IMR-90 (cell line): ENCODE data around the gene KRT76. TPM values are rescaled to one million over a fixed set of nuclear protein-coding genes. Genes with fewer than 3 reads are reported as not detected.

Experiments
- ATAC-seq: fragments of 200-7000 bp; cut with Tn5 transposase; 2 replicates; pipeline ENCODE4 v1.9.1; 2020; ENCODE audit warnings: low read depth, mild to moderate bottlenecking, moderate library complexity
- BruUV-seq: library from RNA; stranded (reverse); fragments of 400-500 nt; replicated peaks from 2 replicates; lab custom pipeline; 2021; lab: Mats Ljungman, UMichigan
- CTCF ChIA-PET: fragments of 300-600 bp; formaldehyde crosslinking; extraction: SDS; loops from one replicate; lab custom pipeline; 2021; ENCODE audit warnings: antibody characterized with exemption; lab: Yijun Ruan, JAX
- POLR2A ChIA-PET: fragments of 300-600 bp; sonication (Branson Sonifier 250); formaldehyde crosslinking; loops from one replicate; lab custom pipeline; 2022; ENCODE audit warnings: antibody characterized with exemption; ENCODE audit not compliant: unreplicated experiment; lab: Charles Lee
- DNase-seq: peaks from one replicate; pipeline ENCODE4 v3.0.0; 2013
- H2AFZ ChIP-seq: replicated peaks from 2 replicates; pipeline ENCODE3; 2013; ENCODE audit warnings: low read length, mild to moderate bottlenecking; ENCODE audit not compliant: poor library complexity
- H2AK5ac ChIP-seq: 2 replicates; pipeline ENCODE4 v1.6.1; 2013; ENCODE audit warnings: low read depth, low read length, inconsistent platforms
- H2AK9ac ChIP-seq: replicated peaks from 2 replicates; pipeline ENCODE3; 2013; ENCODE audit warnings: mild to moderate bottlenecking, low read depth, low read length, moderate library complexity; ENCODE audit not compliant: poor library complexity
- H2BK120ac ChIP-seq: 2 replicates; pipeline ENCODE4 v1.6.1; 2013; ENCODE audit warnings: low read depth, low read length, inconsistent platforms
- H2BK15ac ChIP-seq: 3 replicates; pipeline ENCODE4 v1.6.1; 2013; ENCODE audit warnings: low read depth, low read length, inconsistent platforms
- H2BK20ac ChIP-seq: 2 replicates; pipeline ENCODE4 v1.6.1; 2013; ENCODE audit warnings: low read depth, mild to moderate bottlenecking, inconsistent platforms, low read length, moderate library complexity
- H2BK5ac ChIP-seq: 2 replicates; pipeline ENCODE4 v1.6.1; 2013; ENCODE audit warnings: mild to moderate bottlenecking, low read depth, low read length, inconsistent platforms; ENCODE audit not compliant: poor library complexity, severe bottlenecking
- H3K14ac ChIP-seq: replicated peaks from 2 replicates; pipeline ENCODE4 v1.6.1; 2013; ENCODE audit warnings: low read depth, low read length, inconsistent platforms
- H3K18ac ChIP-seq: 2 replicates; pipeline ENCODE4 v1.6.1; 2013; ENCODE audit warnings: low read depth, low read length, control low read depth
- H3K23ac ChIP-seq: 2 replicates; pipeline ENCODE4 v1.6.1; 2013; ENCODE audit warnings: low read depth, low read length, inconsistent platforms
- H3K27ac ChIP-seq: 2 replicates; pipeline ENCODE4 v1.5.1; 2013; ENCODE audit warnings: mild to moderate bottlenecking, control low read depth, low read length; ENCODE audit not compliant: insufficient read depth
- H3K27me3 ChIP-seq: 2 replicates; pipeline ENCODE4 v1.6.1; 2013; ENCODE audit warnings: low read length; ENCODE audit not compliant: control insufficient read depth, insufficient read depth
- H3K36me3 ChIP-seq: 2 replicates; pipeline ENCODE4 v1.6.1; 2013; ENCODE audit warnings: low read length, mixed read lengths; ENCODE audit not compliant: control insufficient read depth, insufficient read depth
- H3K4ac ChIP-seq: 2 replicates; pipeline ENCODE4 v1.6.1; 2013; ENCODE audit warnings: low read depth, low read length, inconsistent platforms
- H3K4me1 ChIP-seq: 2 replicates; pipeline ENCODE4 v1.6.1; 2013; ENCODE audit warnings: low read length, mixed read lengths; ENCODE audit not compliant: control insufficient read depth, insufficient read depth
- H3K4me2 ChIP-seq: 2 replicates; pipeline ENCODE4 v1.6.1; 2013; ENCODE audit warnings: low read depth, mild to moderate bottlenecking, control low read depth, low read length, moderate library complexity
- H3K4me3 ChIP-seq: 2 replicates; pipeline ENCODE4 v1.5.1; 2013; ENCODE audit warnings: low read depth, mild to moderate bottlenecking, control low read depth, low read length, moderate library complexity; ENCODE audit not compliant: insufficient read depth
- H3K56ac ChIP-seq: 2 replicates; pipeline ENCODE4 v1.6.1; 2013; ENCODE audit warnings: low read length, inconsistent platforms; ENCODE audit not compliant: insufficient read depth; ENCODE audit errors: extremely low read depth
- H3K79me1 ChIP-seq, 2 experiments: 2 replicates each; pipeline ENCODE4 v1.6.1; 2013; ENCODE audit warnings: low read length in 2 of 2, inconsistent platforms in 1 of 2, low read depth in 1 of 2
- H3K9ac ChIP-seq: 2 replicates; pipeline ENCODE4 v1.6.1; 2013; ENCODE audit warnings: low read depth, low read length, control low read depth
- H3K9me1 ChIP-seq: 2 replicates; pipeline ENCODE4 v1.6.1; 2013; ENCODE audit warnings: low read length, inconsistent platforms; ENCODE audit not compliant: insufficient read depth
- H3K9me3 ChIP-seq: 2 replicates; pipeline ENCODE4 v1.6.1; 2013; ENCODE audit warnings: low read length; ENCODE audit not compliant: control insufficient read depth, insufficient read depth
- H4K20me1 ChIP-seq: 2 replicates; pipeline ENCODE4 v1.6.1; 2013; ENCODE audit warnings: low read length, inconsistent platforms; ENCODE audit not compliant: insufficient read depth
- H4K5ac ChIP-seq: 2 replicates; pipeline ENCODE4 v1.6.1; 2013; ENCODE audit warnings: mild to moderate bottlenecking, low read depth, low read length, control low read depth
- H4K8ac ChIP-seq, 2 experiments: 2 replicates each; pipeline ENCODE4 v1.6.1; 2013; ENCODE audit warnings: low read depth in 2 of 2, low read length in 2 of 2, control low read depth in 1 of 2, inconsistent platforms in 1 of 2
- H4K91ac ChIP-seq: 2 replicates; pipeline ENCODE4 v1.6.1; 2013; ENCODE audit warnings: low read depth, low read length, inconsistent platforms; ENCODE audit not compliant: insufficient read depth
- BHLHE40 ChIP-seq: fragments of 150-350 bp; IDR thresholded peaks from 2 replicates; pipeline ENCODE4 v1.6.1; 2016; ENCODE audit warnings: mild to moderate bottlenecking, low read depth, low read length
- CEBPB ChIP-seq: IDR thresholded peaks from 2 replicates; pipeline ENCODE4 v1.6.1; 2012; ENCODE audit warnings: low read depth, low read length, improper control_type of control experiment
- CHD1 ChIP-seq: IDR thresholded peaks from 2 replicates; pipeline ENCODE4 v1.6.1; 2012; ENCODE audit warnings: low read depth, low read length, improper control_type of control experiment
- CTCF ChIP-seq: conservative IDR thresholded peaks from 2 replicates; pipeline ENCODE4 v1.5.1; 2012; ENCODE audit warnings: mild to moderate bottlenecking, low read depth, low read length, improper control_type of control experiment
- ELK1 ChIP-seq: fragments of 150-350 bp; IDR thresholded peaks from 2 replicates; pipeline ENCODE4 v1.6.1; 2016; ENCODE audit warnings: low read depth, mild to moderate bottlenecking, low read length, moderate library complexity, borderline replicate concordance
- FOS ChIP-seq: fragments of 150-350 bp; IDR thresholded peaks from 2 replicates; pipeline ENCODE4 v1.6.1; 2016; ENCODE audit warnings: low read depth, low read length
- MAFK ChIP-seq: IDR thresholded peaks from 2 replicates; pipeline ENCODE4 v1.6.1; 2012; ENCODE audit warnings: low read depth, low read length, improper control_type of control experiment
- MAZ ChIP-seq: IDR thresholded peaks from 2 replicates; pipeline ENCODE4 v1.6.1; 2012; ENCODE audit warnings: low read depth, mild to moderate bottlenecking, low read length, improper control_type of control experiment, moderate library complexity, borderline replicate concordance
- MXI1 ChIP-seq: IDR thresholded peaks from 2 replicates; pipeline ENCODE4 v1.6.1; 2012; ENCODE audit warnings: low read depth, mild to moderate bottlenecking, low read length, moderate library complexity, borderline replicate concordance
- NFE2L2 ChIP-seq: fragments of 150-350 bp; IDR thresholded peaks from 2 replicates; pipeline ENCODE4 v1.6.1; 2016; ENCODE audit warnings: low read depth, mild to moderate bottlenecking, low read length
- POLR2A ChIP-seq: IDR thresholded peaks from 2 replicates; pipeline ENCODE4 v1.6.1; 2012; ENCODE audit warnings: mild to moderate bottlenecking, low read depth, low read length
- RAD21 ChIP-seq: IDR thresholded peaks from 2 replicates; pipeline ENCODE4 v1.6.1; 2012; ENCODE audit warnings: low read length, improper control_type of control experiment
- RCOR1 ChIP-seq: IDR thresholded peaks from 2 replicates; pipeline ENCODE4 v1.6.1; 2012; ENCODE audit warnings: mild to moderate bottlenecking, low read length, improper control_type of control experiment; ENCODE audit not compliant: insufficient replicate concordance
- RFX5 ChIP-seq: IDR thresholded peaks from 2 replicates; pipeline ENCODE4 v1.8.0; 2012; ENCODE audit warnings: low read depth, mild to moderate bottlenecking, low read length, moderate library complexity
- SMC3 ChIP-seq: fragments of 150-350 bp; IDR thresholded peaks from 2 replicates; pipeline ENCODE4 v1.6.1; 2016; ENCODE audit warnings: low read depth, mild to moderate bottlenecking, antibody characterized with exemption, low read length, moderate library complexity
- USF2 ChIP-seq: fragments of 150-350 bp; IDR thresholded peaks from 2 replicates; pipeline ENCODE4 v1.6.1; 2017; ENCODE audit warnings: mild to moderate bottlenecking, antibody characterized with exemption, low read length, low read depth
- WGBS, 2 experiments: methylation state at CpG; one replicate each; pipeline versions ENCODE4 v1.1.5 to v1.1.7; 2013; ENCODE audit warnings: missing lambda C conversion rate in 2 of 2; ENCODE audit not compliant: insufficient read length in 1 of 2; ENCODE audit errors: extremely low coverage in 2 of 2; 5-methylcytosine and 5-hydroxymethylcytosine counted together
- dilution Hi-C: fragments of 300-500 bp; cut with HindIII; formaldehyde crosslinking; loops from one replicate; pipeline ENCODE4 v1.14.3; 2018; ENCODE audit warnings: low sequenced_read_pairs; ENCODE audit not compliant: unreplicated experiment
- in situ Hi-C: fragments of 300-500 bp; cut with MboI; formaldehyde crosslinking; loops from 3 replicates; pipeline ENCODE4 v1.14.3; 2019; ENCODE audit warnings: low sequenced_read_pairs, inconsistent platforms, mixed read lengths
- intact Hi-C: fragments of 100-400 bp; cut with micrococcal nuclease; formaldehyde crosslinking; loops from 2 replicates; pipeline ENCODE4 v1.10.0; 2022
- polyA plus RNA-seq, 3 experiments: library from polyadenylated mRNA; depleted of rRNA; stranded (reverse); fragments of >200 nt; gene quantifications; 2 replicates each; pipeline ENCODE4 v1.2.3, GENCODE V29; 2012; ENCODE audit warnings: low replicate concordance in 1 of 3
- total RNA-seq: library from RNA; depleted of rRNA; stranded (reverse); fragments of >200 nt; gene quantifications from 2 replicates; pipeline ENCODE4 v1.2.3, GENCODE V29; 2012

The KRT76 gene
- total and polyA plus RNA-seq, 2 of the 4 experiments (the other 2 are of a cell fraction): not detected

- ATAC-seq: no peak
These were observed 48.8 kb upstream of the KRT76 start for GRCh38 chr12:52825961-52826360.

More at GRCh38 chr12:52825961-52826360, 48.8 kb upstream of the KRT76 start:
- peaks cover 20% of the 10 kb centered on the region for H3K27me3 ChIP-seq
- 100% methylated on average over 1 of the region's 4 CpGs; no CpG with 5 or more reads in 1 of the 2 experiments for WGBS, 2 experiments
- H2BK5ac ChIP-seq: no peak overlapping the region
- H3K4me1 ChIP-seq: 0 out of 2 replicates have a peak, but pooled peaks cover 2% of the 10 kb centered on the region
- in situ Hi-C loops: no loop called here
- H4K20me1 ChIP-seq: no peaks in the 10 kb centered on the region
- H2BK20ac ChIP-seq: no peak overlapping the region
- H2AK5ac ChIP-seq: no peak overlapping the region
- H2BK120ac ChIP-seq: no peak overlapping the region
- intact Hi-C loops: no loop called here
- H3K79me1 ChIP-seq: no peaks in the 10 kb centered on the region
- H4K91ac ChIP-seq: no peak overlapping the region
- H2AFZ ChIP-seq: no peak overlapping the region
- no peak overlapping the region for H3K56ac ChIP-seq
- no peak overlapping the region for H3K27ac ChIP-seq
- ChIA-PET CTCF (interaction anchor here (1.0 kb wide), 1 partner anchor 155 kb away, joined by 3 read pairs; no protein-coding TSS in a partner anchor), POLR2A (no interaction called here)
- no peak overlapping the region for H2AK9ac ChIP-seq
- no peak overlapping the region for H4K8ac ChIP-seq
- H3K23ac ChIP-seq: no peak overlapping the region
- no peaks in the 10 kb centered on the region for H3K9me3 ChIP-seq
- H3K18ac ChIP-seq: no peak overlapping the region
- H3K4ac ChIP-seq: no peak overlapping the region
- H4K5ac ChIP-seq: no peak overlapping the region
- no peak for DNase-seq
- no peak overlapping the region for H3K14ac ChIP-seq
- no TSS peak for BruUV-seq
- no peak for TF ChIP-seq SMC3
- no peak for TF ChIP-seq USF2
- TF ChIP-seq RAD21: no peak
- TF ChIP-seq RFX5: no peak
- TF ChIP-seq MAZ: no peak
- no peak for TF ChIP-seq MXI1
- TF ChIP-seq FOS: no peak
- TF ChIP-seq NFE2L2: no peak
- no peak for TF ChIP-seq MAFK
- no peak for TF ChIP-seq POLR2A
- TF ChIP-seq CHD1: no peak
- no peak for TF ChIP-seq CEBPB
- no peak for TF ChIP-seq RCOR1
- no peak for TF ChIP-seq CTCF
- no peak for TF ChIP-seq ELK1
- TF ChIP-seq BHLHE40: no peak
- no peak overlapping the region for H3K9ac ChIP-seq
- no peak overlapping the region for H2BK15ac ChIP-seq
- H3K9me1 ChIP-seq: no peaks in the 10 kb centered on the region; the same call in 1 of the 2 replicates
- no peak overlapping the region for H3K4me3 ChIP-seq
- no peaks in the 10 kb centered on the region for H3K36me3 ChIP-seq
- no peak overlapping the region for H3K4me2 ChIP-seq
- dilution Hi-C loops: no loop called here
